ENCODE data around the gene YWHAB. TPM values are rescaled to one million over a fixed set of nuclear protein-coding genes. Genes with fewer than 3 reads are reported as not detected.

Gene YWHAB
- polyA plus RNA-seq, 1 of the 3 experiments (the other 2 are of a cell fraction) = 84.3 TPM

DNA sequence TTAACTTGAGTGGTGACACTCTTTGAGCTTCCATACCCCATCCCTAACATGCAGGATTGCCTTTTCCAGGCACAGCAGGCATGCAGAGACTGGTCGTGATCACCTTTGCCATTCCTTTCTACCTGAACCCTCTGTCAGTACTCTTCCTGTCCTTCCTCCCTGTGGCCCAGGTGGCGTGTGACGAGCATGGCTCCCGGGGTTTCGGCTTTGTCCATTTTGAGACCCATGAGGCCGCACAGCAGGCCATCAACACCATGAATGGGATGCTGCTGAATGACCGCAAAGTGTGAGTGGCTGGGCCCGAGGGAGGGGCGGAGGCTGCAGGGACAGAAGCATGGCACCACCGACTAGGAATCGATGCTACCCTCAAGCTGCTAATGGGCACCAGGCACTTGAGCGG, 31.1 kb downstream of the YWHAB start (continued):
- TF ChIP-seq, protein P1, sequence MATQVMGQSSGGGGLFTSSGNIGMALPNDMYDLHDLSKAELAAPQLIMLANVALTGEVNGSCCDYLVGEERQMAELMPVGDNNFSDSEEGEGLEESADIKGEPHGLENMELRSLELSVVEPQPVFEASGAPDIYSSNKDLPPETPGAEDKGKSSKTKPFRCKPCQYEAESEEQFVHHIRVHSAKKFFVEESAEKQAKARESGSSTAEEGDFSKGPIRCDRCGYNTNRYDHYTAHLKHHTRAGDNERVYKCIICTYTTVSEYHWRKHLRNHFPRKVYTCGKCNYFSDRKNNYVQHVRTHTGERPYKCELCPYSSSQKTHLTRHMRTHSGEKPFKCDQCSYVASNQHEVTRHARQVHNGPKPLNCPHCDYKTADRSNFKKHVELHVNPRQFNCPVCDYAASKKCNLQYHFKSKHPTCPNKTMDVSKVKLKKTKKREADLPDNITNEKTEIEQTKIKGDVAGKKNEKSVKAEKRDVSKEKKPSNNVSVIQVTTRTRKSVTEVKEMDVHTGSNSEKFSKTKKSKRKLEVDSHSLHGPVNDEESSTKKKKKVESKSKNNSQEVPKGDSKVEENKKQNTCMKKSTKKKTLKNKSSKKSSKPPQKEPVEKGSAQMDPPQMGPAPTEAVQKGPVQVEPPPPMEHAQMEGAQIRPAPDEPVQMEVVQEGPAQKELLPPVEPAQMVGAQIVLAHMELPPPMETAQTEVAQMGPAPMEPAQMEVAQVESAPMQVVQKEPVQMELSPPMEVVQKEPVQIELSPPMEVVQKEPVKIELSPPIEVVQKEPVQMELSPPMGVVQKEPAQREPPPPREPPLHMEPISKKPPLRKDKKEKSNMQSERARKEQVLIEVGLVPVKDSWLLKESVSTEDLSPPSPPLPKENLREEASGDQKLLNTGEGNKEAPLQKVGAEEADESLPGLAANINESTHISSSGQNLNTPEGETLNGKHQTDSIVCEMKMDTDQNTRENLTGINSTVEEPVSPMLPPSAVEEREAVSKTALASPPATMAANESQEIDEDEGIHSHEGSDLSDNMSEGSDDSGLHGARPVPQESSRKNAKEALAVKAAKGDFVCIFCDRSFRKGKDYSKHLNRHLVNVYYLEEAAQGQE (IDR thresholded peaks at IDR 0.05; ENCODE audit: low read depth, low read length) = no peak
- TF ChIP-seq FOXM1 (IDR thresholded peaks at IDR 0.05; ENCODE audit: low read depth) (no peak), FOSL2 (IDR thresholded peaks at IDR 0.05; ENCODE audit: borderline replicate concordance, low read depth) (no peak), NFIC (IDR thresholded peaks at IDR 0.05; ENCODE audit: borderline replicate concordance) (no peak), GATA2 (CRISPR knock-in tag; IDR thresholded peaks at IDR 0.05) (no peak), TAF1 (IDR thresholded peaks at IDR 0.05; ENCODE audit: borderline replicate concordance, low read depth, low read length) (no peak), SMC3 (IDR thresholded peaks at IDR 0.05; ENCODE audit: low read depth, low read length) (no peak)

DNA sequence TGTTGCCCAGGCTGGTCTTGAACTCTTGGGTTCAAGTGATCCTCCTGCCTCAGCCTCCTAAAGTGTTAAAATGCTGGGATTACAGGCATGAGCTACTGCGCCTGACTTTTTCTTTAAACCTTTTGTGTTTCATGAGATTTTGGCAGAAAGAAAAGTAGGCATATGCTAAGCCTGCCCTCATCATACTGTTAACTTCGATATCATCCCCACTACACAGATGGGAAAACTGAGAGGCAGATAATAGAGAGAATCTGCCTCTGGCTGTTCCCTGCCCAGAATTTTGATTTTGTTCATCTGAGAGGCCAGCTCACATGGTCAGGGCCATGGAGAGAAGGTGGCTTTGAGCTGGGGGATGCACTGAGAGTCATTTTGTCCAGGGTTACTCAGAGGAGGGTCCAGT, 31.9 kb downstream of the YWHAB start:
- ChIA-PET CTCF (interaction anchor here (0.7 to 1.3 kb wide), 3 partner anchors 17 to 169 kb away, joined by 3 to 4 read pairs (median 3); no protein-coding TSS in a partner anchor), POLR2A (no interaction called here)
- Histone ChIP-seq H3K27ac (ENCODE audit: low read depth in 2 of 2, low read length in 1 of 2) (no peak overlapping the region), H2AFZ (ENCODE audit: low read depth) (no peak overlapping the region), H3K4me3 (ENCODE audit: low read depth in 2 of 2, low read length in 1 of 2) (no peak overlapping the region), H3F3A (replicated peaks; ENCODE audit: insufficient read depth) (no peaks in the 10 kb centered on the region), H3K79me2 (ENCODE audit: insufficient read depth) (no peaks in the 10 kb centered on the region), H3K4me2 (no peak overlapping the region), H3K36me3 (replicated peaks in 1 of 2; ENCODE audit: control insufficient read depth in 1 of 2, insufficient read depth in 2 of 2, low read length in 1 of 2) (peaks cover 7 to 47% of the 10 kb centered on the region in 2 experiments), H3K9me2 (no peaks in the 10 kb centered on the region), H3K9me3 (no peaks in the 10 kb centered on the region), H3K27me3 (ENCODE audit: insufficient read depth) (no peaks in the 10 kb centered on the region), H4K20me1 (ENCODE audit: insufficient read depth) (no peaks in the 10 kb centered on the region), H3K9ac (no peak overlapping the region), H3K4me1 (ENCODE audit: control insufficient read depth in 1 of 2, insufficient read depth in 2 of 2, low read depth in 1 of 2, low read length in 1 of 2) (no peaks in the 10 kb centered on the region)
- 87% methylated on average over 2 of the region's 2 CpGs for whole genome bisulfite sequencing (ENCODE audit: low lambda C conversion rate)
- no peak for TF ChIP-seq SMC3 (IDR thresholded peaks at IDR 0.05; ENCODE audit: low read depth, low read length)
- no peak for DNase-seq

DNA sequence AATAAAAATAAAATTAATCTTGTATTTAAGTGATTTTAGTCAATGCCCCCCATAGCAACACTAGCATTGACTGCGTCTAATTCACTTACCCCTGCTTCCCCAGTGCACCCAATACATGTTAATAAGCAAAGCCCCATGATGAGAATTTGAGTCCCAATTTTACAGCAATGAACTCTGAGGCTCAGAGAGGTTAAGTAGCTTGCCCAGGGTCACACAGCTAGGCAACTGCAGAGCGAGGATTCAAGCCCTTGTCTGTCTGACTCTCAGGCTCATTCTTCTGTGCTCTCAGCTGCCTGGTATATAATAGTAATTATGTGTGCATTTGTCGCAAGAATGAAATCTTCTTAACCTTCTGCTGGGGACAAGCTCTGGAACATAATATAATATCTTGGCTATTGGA, 32.8 kb downstream of the YWHAB start:
- CTCF ChIA-PET = interaction anchor here (0.9 to 1.3 kb wide), 3 partner anchors 23 to 170 kb away, joined by 3 to 4 read pairs (median 3); no protein-coding TSS in a partner anchor
- WGBS (ENCODE audit: low lambda C conversion rate) = 94% methylated on average over 3 of the region's 3 CpGs
- peaks cover 7 to 44% of the 10 kb centered on the region in 2 experiments for H3K36me3 ChIP-seq (replicated peaks in 1 of 2; ENCODE audit: control insufficient read depth in 1 of 2, insufficient read depth in 2 of 2, low read length in 1 of 2)
- no peaks in the 10 kb centered on the region for H3K9me2 ChIP-seq
- TF ChIP-seq, protein P2, sequence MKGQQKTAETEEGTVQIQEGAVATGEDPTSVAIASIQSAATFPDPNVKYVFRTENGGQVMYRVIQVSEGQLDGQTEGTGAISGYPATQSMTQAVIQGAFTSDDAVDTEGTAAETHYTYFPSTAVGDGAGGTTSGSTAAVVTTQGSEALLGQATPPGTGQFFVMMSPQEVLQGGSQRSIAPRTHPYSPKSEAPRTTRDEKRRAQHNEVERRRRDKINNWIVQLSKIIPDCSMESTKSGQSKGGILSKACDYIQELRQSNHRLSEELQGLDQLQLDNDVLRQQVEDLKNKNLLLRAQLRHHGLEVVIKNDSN (IDR thresholded peaks at IDR 0.05; ENCODE audit: borderline replicate concordance, low read depth) = no peak
- TF ChIP-seq SIN3A (IDR thresholded peaks at IDR 0.05; ENCODE audit: borderline replicate concordance, low read depth, low read length) (no peak), RXRA (IDR thresholded peaks at IDR 0.05; ENCODE audit: borderline replicate concordance, low read depth) (no peak), GATA2 (CRISPR knock-in tag; IDR thresholded peaks at IDR 0.05) (no peak), SMC3 (IDR thresholded peaks at IDR 0.05; ENCODE audit: low read depth, low read length) (no peak)
- no peak overlapping the region for H2AFZ ChIP-seq (ENCODE audit: low read depth)
- no peak overlapping the region for H3K4me3 ChIP-seq (ENCODE audit: low read depth in 2 of 2, low read length in 1 of 2)
- H3K27ac ChIP-seq (ENCODE audit: low read depth in 2 of 2, low read length in 1 of 2) = no peak overlapping the region
- H3K9me3 ChIP-seq = no peaks in the 10 kb centered on the region
- H3K79me2 ChIP-seq (ENCODE audit: insufficient read depth) = no peaks in the 10 kb centered on the region
- no peaks in the 10 kb centered on the region for H4K20me1 ChIP-seq (ENCODE audit: insufficient read depth)
- POLR2A ChIA-PET = interaction anchor here (0.6 to 0.9 kb wide), 2 partner anchors 9 to 14 kb away, joined by 3 to 4 read pairs; no protein-coding TSS in a partner anchor
- DNase-seq = no peak
- no peaks in the 10 kb centered on the region for H3K4me1 ChIP-seq (ENCODE audit: control insufficient read depth in 1 of 2, insufficient read depth in 2 of 2, low read depth in 1 of 2, low read length in 1 of 2)
- no peaks in the 10 kb centered on the region for H3K27me3 ChIP-seq (ENCODE audit: insufficient read depth)
- H3K4me2 ChIP-seq = no peak overlapping the region
- no peak overlapping the region for H3K9ac ChIP-seq
- no peaks in the 10 kb centered on the region for H3F3A ChIP-seq (replicated peaks; ENCODE audit: insufficient read depth)

Measured in SK-N-SH (cell line).